ENCODE data around the gene MAP2K6. TPM values are rescaled to one million over a fixed set of nuclear protein-coding genes. Genes with fewer than 3 reads are reported as not detected.

MAP2K6 gene
- total RNA-seq, 1 donor from 2014 or later: 1.8 TPM

GRCh38 chr17:69524854-69525253 is 110.4 kb downstream of the MAP2K6 start:
- peak; percentile 33 for TF ChIP-seq CTCF (conservative IDR thresholded peaks at IDR 0.05; ENCODE audit: low read depth, low read length)
- DNase-seq (ENCODE audit: low read depth): no peak
- no peak overlapping the region for H3K4me3 ChIP-seq (ENCODE audit: low read depth, low read length)

- TF ChIP-seq CTCF (conservative IDR thresholded peaks at IDR 0.05; ENCODE audit: low read depth, low read length): peak; percentile 97
- H3K4me3 ChIP-seq (ENCODE audit: low read depth, low read length): no peak overlapping the region
- no peak for DNase-seq (ENCODE audit: low read depth)
Measured at GRCh38 chr17:69525920-69526841, 111.7 kb downstream of the MAP2K6 start.

- no peak for TF ChIP-seq CTCF (conservative IDR thresholded peaks at IDR 0.05; ENCODE audit: low read depth, low read length)
- no peak overlapping the region for H3K4me3 ChIP-seq (ENCODE audit: low read depth, low read length)
- no peak for DNase-seq (ENCODE audit: low read depth)
Measured at GRCh38 chr17:69528035-69528434, 113.5 kb downstream of the MAP2K6 start.

- TF ChIP-seq CTCF (conservative IDR thresholded peaks at IDR 0.05; ENCODE audit: low read depth, low read length): no peak
- H3K4me3 ChIP-seq (ENCODE audit: low read depth, low read length): no peak overlapping the region
- no peak for DNase-seq (ENCODE audit: low read depth)
Measured at GRCh38 chr17:69533481-69534234, 119.2 kb downstream of the MAP2K6 start.

GRCh38 chr17:69534235-69534621 is 119.7 kb downstream of the MAP2K6 start:
- DNase-seq (ENCODE audit: low read depth): no peak
- H3K4me3 ChIP-seq (ENCODE audit: low read depth, low read length): no peak overlapping the region
- no peak for TF ChIP-seq CTCF (conservative IDR thresholded peaks at IDR 0.05; ENCODE audit: low read depth, low read length)

- no peak overlapping the region for H3K4me3 ChIP-seq (ENCODE audit: low read depth, low read length)
- no peak for TF ChIP-seq CTCF (conservative IDR thresholded peaks at IDR 0.05; ENCODE audit: low read depth, low read length)
- no peak for DNase-seq (ENCODE audit: low read depth)
Measured at GRCh38 chr17:69535016-69535570, 120.6 kb downstream of the MAP2K6 start.

Measured in epithelial cell of proximal tubule (primary cell).